Calu3 (cell line): ENCODE data around the gene ANKRA2. TPM values are rescaled to one million over a fixed set of nuclear protein-coding genes. Genes with fewer than 3 reads are reported as not detected.
A peak's percentile ranks its signal among the peaks of the same experiment; 100 is the strongest.

Experiments used
- Bru-seq: library from RNA; stranded (reverse); fragments of 400-500 nt; gene quantifications from one replicate; lab custom pipeline; 2021; lab: Mats Ljungman, UMichigan
- BruChase-seq, 2 experiments: library from RNA; stranded (reverse); fragments of 400-500 nt; gene quantifications; one replicate each; lab custom pipeline; 2021; lab: Mats Ljungman, UMichigan
- BruUV-seq: library from RNA; stranded (reverse); fragments of 400-500 nt; replicated peaks from 2 replicates; lab custom pipeline; 2021; lab: Mats Ljungman, UMichigan
- CTCF ChIA-PET: fragments of 300-600 bp; sonication (Branson Sonifier 250); formaldehyde crosslinking; loops from one replicate; lab custom pipeline; 2022; ENCODE audit warnings: antibody characterized with exemption; lab: Charles Lee
- DNase-seq: peaks from one replicate; pipeline ENCODE4 v3.0.0; 2022
- H3K27ac Mint-ChIP-seq: one replicate; pipeline ENCODE4 v1.8.0; 2022; ENCODE audit warnings: mixed read lengths; ENCODE audit not compliant: unreplicated experiment
- H3K27me3 Mint-ChIP-seq: one replicate; pipeline ENCODE4 v1.8.0; 2022; ENCODE audit warnings: mixed read lengths; ENCODE audit not compliant: unreplicated experiment
- H3K36me3 Mint-ChIP-seq: one replicate; pipeline ENCODE4 v1.8.0; 2022; ENCODE audit warnings: mild to moderate bottlenecking, moderate library complexity, mixed read lengths; ENCODE audit not compliant: insufficient read depth, unreplicated experiment
- H3K4me1 Mint-ChIP-seq: one replicate; pipeline ENCODE4 v1.8.0; 2022; ENCODE audit warnings: mild to moderate bottlenecking, low read depth, mixed read lengths; ENCODE audit not compliant: unreplicated experiment
- H3K4me3 Mint-ChIP-seq: one replicate; pipeline ENCODE4 v1.8.0; 2022; ENCODE audit warnings: mild to moderate bottlenecking, low read depth, moderate library complexity, mixed read lengths; ENCODE audit not compliant: unreplicated experiment
- H3K9me3 Mint-ChIP-seq: one replicate; pipeline ENCODE4 v1.8.0; 2022; ENCODE audit warnings: low read depth, mixed read lengths; ENCODE audit not compliant: unreplicated experiment
- CTCF ChIP-seq: fragments of 200-600 bp; IDR thresholded peaks from one replicate; pipeline ENCODE4 v1.8.0; 2022; ENCODE audit warnings: antibody characterized with exemption; ENCODE audit not compliant: unreplicated experiment
- intact Hi-C: fragments of 100-400 bp; cut with micrococcal nuclease; formaldehyde crosslinking; loops from one replicate; pipeline ENCODE4 v1.10.0; 2022; ENCODE audit not compliant: unreplicated experiment
- long read RNA-seq: library from polyadenylated mRNA; stranded (forward); transcript quantifications from one replicate; pipeline ENCODE4 v2.0.0, GENCODE V29; 2022
- total RNA-seq: library from RNA; stranded (reverse); gene quantifications from 2 replicates; pipeline ENCODE4 v1.2.3, GENCODE V29; 2022

ANKRA2 gene
- 24.4 and 26.5 TPM in 2 replicates for total RNA-seq
- Bru-seq, nascent RNA = percentile 71 among the genes with signal in this experiment
- percentile 64 among the genes with signal in this experiment for BruChase-seq, experiment 1, labeled RNA remaining after a 6-hour chase
- percentile 69 among the genes with signal in this experiment for BruChase-seq, experiment 2, labeled RNA remaining after a 2-hour chase
- long read RNA-seq, transcript ANKRA2-201 (9 exons, 2,063 nt) = major isoform, 16 of 29 reads
- long read RNA-seq, partial matches to known transcripts = 3 of 29 reads
- long read RNA-seq, other reads (novel, unspliced or antisense) = 7 of 29 reads

GRCh38 chr5:73565139-73565968 lies at the start of gene ANKRA2, which contains the start of gene UTP15:
Gene ANKRA2, minus strand, starts transcription at chr5:73565639. Its CDS starts 2,758 bp downstream, at chr5:73562881.
Gene UTP15, plus strand, starts transcription at chr5:73565743. Its CDS starts 1,602 bp downstream, at chr5:73567345.
- TF ChIP-seq CTCF = no peak
- intact Hi-C loops = loop anchor here (2.0 kb wide), 1 partner anchor 51 kb away; no protein-coding TSS in a partner anchor
- DNase-seq = peak; percentile 99
- CTCF ChIA-PET = interaction anchor here (0.6 to 1.9 kb wide), 4 partner anchors 21 to 69 kb away, joined by 3 to 5 read pairs (median 4); no protein-coding TSS in a partner anchor
- Mint-ChIP-seq H3K27ac (peak within 1 kb of the TSS; percentile 68), H3K4me1 (peaks cover 16% of the 10 kb centered on the region), H3K36me3 (peaks cover 34% of the 10 kb centered on the region), H3K4me3 (peak within 1 kb of the TSS; percentile 70), H3K27me3 (no peaks in the 10 kb centered on the region), H3K9me3 (no peaks in the 10 kb centered on the region)
- BruUV-seq = no TSS peak

GRCh38 chr5:73615085-73615484 lies 49.6 kb upstream of the ANKRA2 start:
- intact Hi-C loops = no loop called here
- H3K27me3 Mint-ChIP-seq = no peaks in the 10 kb centered on the region
- H3K4me3 Mint-ChIP-seq = no peak overlapping the region
- no peak overlapping the region for H3K27ac Mint-ChIP-seq
- DNase-seq = no peak
- TF ChIP-seq CTCF = no peak
- no TSS peak for BruUV-seq
- peaks cover 44% of the 10 kb centered on the region for H3K4me1 Mint-ChIP-seq
- CTCF ChIA-PET = interaction anchor here (0.6 kb wide), 2 partner anchors 1016 to 1178 kb away, joined by 3 to 5 read pairs; no protein-coding TSS in a partner anchor
- H3K9me3 Mint-ChIP-seq = no peaks in the 10 kb centered on the region
- H3K36me3 Mint-ChIP-seq = no peaks in the 10 kb centered on the region

GRCh38 chr5:73612799-73613198 lies 47.4 kb upstream of the ANKRA2 start:
- Mint-ChIP-seq H3K4me3 (no peak overlapping the region), H3K27ac (no peak overlapping the region), H3K36me3 (no peaks in the 10 kb centered on the region), H3K27me3 (no peaks in the 10 kb centered on the region), H3K4me1 (peaks cover 39% of the 10 kb centered on the region), H3K9me3 (no peaks in the 10 kb centered on the region)
- no peak for DNase-seq
- no TSS peak for BruUV-seq
- TF ChIP-seq CTCF = no peak
- intact Hi-C loops = no loop called here
- CTCF ChIA-PET = no interaction called here

- no peak for DNase-seq
- intact Hi-C loops = no loop called here
- H3K27me3 Mint-ChIP-seq = no peaks in the 10 kb centered on the region
- no peak for TF ChIP-seq CTCF
- no peaks in the 10 kb centered on the region for H3K9me3 Mint-ChIP-seq
- H3K4me1 Mint-ChIP-seq = peaks cover 48% of the 10 kb centered on the region
- CTCF ChIA-PET = interaction anchor here (0.6 to 0.9 kb wide), 3 partner anchors 17 to 641 kb away, joined by 3 to 8 read pairs (median 4); no protein-coding TSS in a partner anchor
- BruUV-seq = no TSS peak
- H3K36me3 Mint-ChIP-seq = no peaks in the 10 kb centered on the region
- H3K27ac Mint-ChIP-seq = peak overlapping the region; percentile 5
- H3K4me3 Mint-ChIP-seq = no peak overlapping the region
Observed at GRCh38 chr5:73607228-73607627, 41.8 kb upstream of the ANKRA2 start.
